H9 (cell line): ENCODE data around the gene PIEZO2. TPM values are rescaled to one million over a fixed set of nuclear protein-coding genes. Genes with fewer than 3 reads are reported as not detected.

Experiments used
- DNase-seq: peaks from one replicate; pipeline ENCODE4 v3.0.0-alpha.2; 2017
- H2AFZ ChIP-seq: one replicate; pipeline ENCODE4 v1.6.1; 2013; ENCODE audit warnings: mild to moderate bottlenecking, low read length, control low read depth, moderate library complexity
- H2AK5ac ChIP-seq: 2 replicates; pipeline ENCODE4 v1.6.1; 2013; ENCODE audit warnings: low read length, control low read depth, mixed read lengths; ENCODE audit not compliant: insufficient read length
- H2BK120ac ChIP-seq: one replicate; pipeline ENCODE4 v1.6.1; 2013; ENCODE audit warnings: low read depth, mild to moderate bottlenecking, low read length, control low read depth, inconsistent platforms; ENCODE audit not compliant: poor library complexity, severe bottlenecking
- H2BK12ac ChIP-seq: 2 replicates; pipeline ENCODE4 v1.6.1; 2013; ENCODE audit warnings: low read length, control low read depth, mixed read lengths, low read depth; ENCODE audit not compliant: insufficient read length
- H2BK15ac ChIP-seq: 2 replicates; pipeline ENCODE4 v1.6.1; 2013; ENCODE audit warnings: low read depth, low read length, control low read depth
- H2BK20ac ChIP-seq: one replicate; pipeline ENCODE4 v1.6.1; 2013; ENCODE audit warnings: low read depth, mild to moderate bottlenecking, low read length, control low read depth, inconsistent platforms; ENCODE audit not compliant: poor library complexity, severe bottlenecking
- H2BK5ac ChIP-seq: 2 replicates; pipeline ENCODE4 v1.6.1; 2013; ENCODE audit warnings: low read length, control low read depth, mixed read lengths; ENCODE audit not compliant: insufficient read length
- H3K14ac ChIP-seq: 2 replicates; pipeline ENCODE4 v1.6.1; 2013; ENCODE audit warnings: low read length, control low read depth; ENCODE audit not compliant: insufficient read depth
- H3K18ac ChIP-seq: 2 replicates; pipeline ENCODE4 v1.6.1; 2013; ENCODE audit warnings: low read depth, mild to moderate bottlenecking, mixed read lengths, low read length, control low read depth; ENCODE audit not compliant: insufficient read length
- H3K23ac ChIP-seq: 2 replicates; pipeline ENCODE4 v1.6.1; 2013; ENCODE audit warnings: low read length, control low read depth, mixed read lengths, low read depth; ENCODE audit not compliant: insufficient read length
- H3K23me2 ChIP-seq: 2 replicates; pipeline ENCODE4 v1.6.1; 2013; ENCODE audit warnings: low read depth, mild to moderate bottlenecking, mixed read lengths, low read length, control low read depth; ENCODE audit not compliant: insufficient read length, poor library complexity, severe bottlenecking
- H3K27ac ChIP-seq: 2 replicates; pipeline ENCODE4 v1.5.1; 2013; ENCODE audit warnings: low read length, control low read depth, mixed read lengths, low read depth; ENCODE audit not compliant: insufficient read length
- H3K27me3 ChIP-seq: 2 replicates; pipeline ENCODE4 v1.6.1; 2013; ENCODE audit warnings: low read length, control low read depth, inconsistent platforms; ENCODE audit not compliant: insufficient read depth
- H3K4ac ChIP-seq: 2 replicates; pipeline ENCODE4 v1.6.1; 2013; ENCODE audit warnings: low read depth, mild to moderate bottlenecking, control low read depth, inconsistent platforms, low read length, moderate library complexity
- H3K4me1 ChIP-seq: 2 replicates; pipeline ENCODE4 v1.6.1; 2013; ENCODE audit warnings: low read length, control low read depth, inconsistent platforms; ENCODE audit not compliant: insufficient read depth
- H3K4me2 ChIP-seq: 2 replicates; pipeline ENCODE4 v1.6.1; 2013; ENCODE audit warnings: low read length, control low read depth, mixed read lengths; ENCODE audit not compliant: insufficient read length, insufficient read depth
- H3K56ac ChIP-seq: 2 replicates; pipeline ENCODE4 v1.6.1; 2013; ENCODE audit warnings: low read depth, mild to moderate bottlenecking, mixed read lengths, low read length, control low read depth; ENCODE audit not compliant: insufficient read length
- H3K79me1 ChIP-seq: 2 replicates; pipeline ENCODE4 v1.6.1; 2013; ENCODE audit warnings: low read depth, mild to moderate bottlenecking, moderate library complexity, low read length, control low read depth, inconsistent platforms; ENCODE audit not compliant: insufficient read depth, poor library complexity, severe bottlenecking
- H3K79me2 ChIP-seq: 2 replicates; pipeline ENCODE4 v1.6.1; 2013; ENCODE audit warnings: low read length, control low read depth, inconsistent platforms; ENCODE audit not compliant: insufficient read depth
- H3K9ac ChIP-seq: 2 replicates; pipeline ENCODE4 v1.6.1; 2013; ENCODE audit warnings: low read length, control low read depth, mixed read lengths; ENCODE audit not compliant: insufficient read length; ENCODE audit errors: extremely low read depth
- H3K9me3 ChIP-seq: one replicate; pipeline ENCODE4 v1.6.1; 2013; ENCODE audit warnings: low read depth, low read length, inconsistent platforms; ENCODE audit not compliant: control insufficient read depth
- H3T11ph ChIP-seq: one replicate; pipeline ENCODE4 v1.6.1; 2013; ENCODE audit warnings: mild to moderate bottlenecking, low read length, control low read depth, inconsistent platforms
- H4K20me1 ChIP-seq: one replicate; pipeline ENCODE4 v1.6.1; 2013; ENCODE audit not compliant: control insufficient read depth, insufficient read length, insufficient read depth
- H4K5ac ChIP-seq: 2 replicates; pipeline ENCODE4 v1.6.1; 2013; ENCODE audit warnings: low read depth, mild to moderate bottlenecking, mixed read lengths, low read length, control low read depth; ENCODE audit not compliant: insufficient read length
- H4K8ac ChIP-seq: replicated peaks from 2 replicates; pipeline ENCODE4 v1.6.1; 2013; ENCODE audit warnings: low read length, control low read depth, mixed read lengths, low read depth; ENCODE audit not compliant: insufficient read length
- H4K91ac ChIP-seq: 2 replicates; pipeline ENCODE4 v1.6.1; 2013; ENCODE audit warnings: low read depth, mild to moderate bottlenecking, moderate library complexity, mixed read lengths, low read length, control low read depth; ENCODE audit not compliant: insufficient read length
- H3K27ac Mint-ChIP-seq, 3 experiments: 2 replicates in 2 of 3; 3 replicates in 1 of 3; pipeline ENCODE4 v1.8.0; 2020 to 2021; ENCODE audit warnings: mixed read lengths in 3 of 3, mild to moderate bottlenecking in 1 of 3, moderate library complexity in 1 of 3
- H3K27me3 Mint-ChIP-seq: 2 replicates; pipeline ENCODE4 v1.8.0; 2021; ENCODE audit warnings: low read depth, mild to moderate bottlenecking, moderate library complexity, mixed read lengths
- H3K36me3 Mint-ChIP-seq, 3 experiments: 2 replicates in 2 of 3; 3 replicates in 1 of 3; pipeline ENCODE4 v1.8.0; 2020 to 2021; ENCODE audit warnings: low read depth in 3 of 3, mixed read lengths in 3 of 3; ENCODE audit not compliant: insufficient read depth in 1 of 3
- H3K4me1 Mint-ChIP-seq, 2 experiments: 2 replicates each; pipeline ENCODE4 v1.8.0; 2020; ENCODE audit warnings: mixed read lengths in 2 of 2
- H3K4me3 Mint-ChIP-seq, 2 experiments: 2 replicates in 1 of 2; 3 replicates in 1 of 2; pipeline ENCODE4 v1.8.0; 2020 to 2021; ENCODE audit warnings: mild to moderate bottlenecking in 2 of 2, mixed read lengths in 2 of 2, moderate library complexity in 1 of 2
- H3K9me3 Mint-ChIP-seq, 2 experiments: 2 replicates in 1 of 2; 3 replicates in 1 of 2; pipeline ENCODE4 v1.8.0; 2020; ENCODE audit warnings: mild to moderate bottlenecking in 2 of 2, mixed read lengths in 2 of 2, moderate library complexity in 1 of 2
- WGBS: extraction: QIAGEN DNeasy Blood & Tissue Kit; methylation state at CpG from one replicate; pipeline ENCODE4 v1.1.7; 2013; ENCODE audit warnings: missing lambda C conversion rate, low lambda C conversion rate, mixed read lengths; ENCODE audit not compliant: insufficient read length; ENCODE audit errors: extremely low coverage; 5-methylcytosine and 5-hydroxymethylcytosine counted together
- total RNA-seq: library from RNA; stranded (reverse); gene quantifications from 2 replicates; pipeline ENCODE4 v1.2.1, GENCODE V29; 2021
- TF ChIP-seq, protein P1 (sequence below): fragments of 200-600 bp; sonication (generic); conservative IDR thresholded peaks from 3 replicates; pipeline ENCODE4 v1.8.0; 2021; ENCODE audit warnings: antibody characterized with exemption, mild to moderate bottlenecking

PIEZO2 gene
- total RNA-seq, 1 experiment from 2014 or later, result 3.9 TPM

DNA sequence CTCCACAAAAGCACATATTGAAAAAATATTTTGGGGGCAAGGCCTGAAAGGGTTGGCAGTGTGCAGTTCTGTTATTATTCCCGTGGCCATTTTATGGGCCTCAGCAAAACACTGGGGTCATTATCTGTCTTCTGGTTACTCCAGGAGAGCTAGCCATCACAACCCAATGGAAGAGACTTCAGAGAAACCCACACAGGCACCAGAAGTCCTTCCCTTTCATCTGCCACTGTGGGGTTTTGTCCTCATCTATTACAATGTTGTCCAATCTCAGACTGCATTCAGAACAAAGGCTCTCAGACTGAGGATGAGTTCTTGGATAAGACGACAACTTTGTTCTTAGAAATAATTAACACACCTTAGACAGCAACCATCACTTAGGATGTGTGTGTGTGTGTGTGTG lies 98.4 kb downstream of the PIEZO2 start:
- Histone ChIP-seq H3K4me1 (no peaks in the 10 kb centered on the region), H2AK5ac (no peak overlapping the region), H3K27ac (no peak overlapping the region), H3K14ac (no peak overlapping the region), H4K91ac (no peak overlapping the region), H2AFZ (no peak overlapping the region), H3K4me2 (no peak overlapping the region), H4K20me1 (no peaks in the 10 kb centered on the region), H3K23me2 (no peaks in the 10 kb centered on the region), H3K9me3 (no peaks in the 10 kb centered on the region), H3K79me1 (no peaks in the 10 kb centered on the region), H3K23ac (no peak overlapping the region), H3K27me3 (no peaks in the 10 kb centered on the region), H2BK5ac (no peak overlapping the region), H3T11ph (no peak overlapping the region), H4K5ac (no peak overlapping the region), H3K9ac (no peak overlapping the region), H3K56ac (no peak overlapping the region), H2BK15ac (no peak overlapping the region), H3K18ac (no peak overlapping the region), H2BK12ac (no peak overlapping the region), H4K8ac (no peak overlapping the region), H3K4ac (no peak overlapping the region), H2BK120ac (no peak overlapping the region), H2BK20ac (no peak overlapping the region), H3K79me2 (no peaks in the 10 kb centered on the region)
- H3K27ac Mint-ChIP-seq, result no peak overlapping the region
- no CpG with 5 or more reads among the region's 2 CpGs for WGBS
- no peaks in the 10 kb centered on the region for H3K27me3 Mint-ChIP-seq
- peaks cover 0 to 4% (median 0%) of the 10 kb centered on the region in 3 experiments; a peak in 1 of 7 replicates for H3K36me3 Mint-ChIP-seq
- peaks cover 4 to 7% of the 10 kb centered on the region in 2 experiments; a peak in 2 of 4 replicates for H3K4me1 Mint-ChIP-seq
- TF ChIP-seq, protein P1, sequence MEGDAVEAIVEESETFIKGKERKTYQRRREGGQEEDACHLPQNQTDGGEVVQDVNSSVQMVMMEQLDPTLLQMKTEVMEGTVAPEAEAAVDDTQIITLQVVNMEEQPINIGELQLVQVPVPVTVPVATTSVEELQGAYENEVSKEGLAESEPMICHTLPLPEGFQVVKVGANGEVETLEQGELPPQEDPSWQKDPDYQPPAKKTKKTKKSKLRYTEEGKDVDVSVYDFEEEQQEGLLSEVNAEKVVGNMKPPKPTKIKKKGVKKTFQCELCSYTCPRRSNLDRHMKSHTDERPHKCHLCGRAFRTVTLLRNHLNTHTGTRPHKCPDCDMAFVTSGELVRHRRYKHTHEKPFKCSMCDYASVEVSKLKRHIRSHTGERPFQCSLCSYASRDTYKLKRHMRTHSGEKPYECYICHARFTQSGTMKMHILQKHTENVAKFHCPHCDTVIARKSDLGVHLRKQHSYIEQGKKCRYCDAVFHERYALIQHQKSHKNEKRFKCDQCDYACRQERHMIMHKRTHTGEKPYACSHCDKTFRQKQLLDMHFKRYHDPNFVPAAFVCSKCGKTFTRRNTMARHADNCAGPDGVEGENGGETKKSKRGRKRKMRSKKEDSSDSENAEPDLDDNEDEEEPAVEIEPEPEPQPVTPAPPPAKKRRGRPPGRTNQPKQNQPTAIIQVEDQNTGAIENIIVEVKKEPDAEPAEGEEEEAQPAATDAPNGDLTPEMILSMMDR, result no peak
- H3K4me3 Mint-ChIP-seq, result no peak overlapping the region
- no peaks in the 10 kb centered on the region; a peak in 1 of 5 replicates for H3K9me3 Mint-ChIP-seq
- no peak for DNase-seq
